CD4-positive, alpha-beta T cell treated with Interleukin-17A for 1 hour (primary cell): ENCODE data around the gene RCOR1.

ENCODE experiments used
- DNase-seq: peaks from one replicate; pipeline ENCODE4 v3.0.0-alpha.2; 2020

RCOR1 gene

GRCh38 chr14:102729268-102729667 lies 136.8 kb downstream of the RCOR1 start:
- DNase-seq = no peak

DNA sequence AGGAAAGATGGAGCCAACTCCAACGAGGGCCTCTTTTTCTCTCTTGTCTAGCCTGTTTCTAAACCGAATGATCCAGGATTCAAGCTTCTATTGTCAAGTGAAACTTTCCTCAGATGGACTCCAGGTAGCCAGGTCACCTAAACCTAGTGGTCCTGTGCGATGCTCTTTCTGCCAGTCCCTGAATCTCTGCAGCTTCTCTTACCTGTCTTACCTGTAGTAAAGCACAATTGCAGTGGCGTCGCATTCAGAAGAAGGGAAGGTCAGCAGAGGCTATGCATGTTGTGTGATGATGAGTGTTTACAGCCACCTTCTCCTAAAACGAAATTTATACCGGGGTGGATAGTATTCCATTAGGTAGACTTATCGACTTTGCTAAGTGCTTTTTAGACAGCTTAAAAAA lies 137.4 kb downstream of the RCOR1 start:
- DNase-seq = no peak

DNA sequence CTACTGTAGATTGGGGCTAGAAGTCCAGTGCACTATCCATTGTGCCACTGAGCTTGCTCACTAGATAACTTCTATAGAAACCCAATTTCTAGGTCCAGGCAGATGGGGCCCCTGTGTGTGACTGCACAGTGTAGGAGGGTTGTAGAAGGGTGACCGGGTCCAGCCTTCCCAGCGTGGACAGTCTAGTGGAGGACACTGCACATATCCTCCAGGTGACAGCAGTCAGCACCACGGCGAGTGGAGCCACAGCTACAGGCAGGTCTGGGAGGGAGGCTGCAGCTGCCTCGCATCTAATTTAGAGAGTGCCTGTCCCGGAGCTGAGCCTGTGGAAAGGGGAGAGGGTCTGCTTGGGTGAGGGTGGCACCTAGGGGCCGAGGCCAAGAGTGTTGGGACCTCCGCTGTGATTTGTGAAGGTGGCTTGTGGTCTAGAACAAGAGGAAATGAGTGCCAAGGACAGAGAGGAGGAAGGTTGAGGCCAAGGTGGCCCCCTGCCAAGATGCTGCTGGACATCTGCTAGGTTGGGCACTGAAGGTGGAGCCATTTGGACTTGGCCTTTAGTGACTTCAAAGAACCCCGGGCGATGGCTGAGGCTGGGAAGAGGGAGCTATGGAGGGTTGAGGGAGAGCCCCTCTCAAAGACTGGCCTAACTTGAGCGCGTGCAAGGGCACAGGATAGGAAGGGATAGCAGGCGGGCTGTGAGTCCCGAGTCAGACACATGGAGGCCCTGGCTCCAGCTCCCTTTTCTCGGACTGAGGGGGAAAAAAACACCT lies 138.8 kb downstream of the RCOR1 start:
- no peak for DNase-seq

DNA sequence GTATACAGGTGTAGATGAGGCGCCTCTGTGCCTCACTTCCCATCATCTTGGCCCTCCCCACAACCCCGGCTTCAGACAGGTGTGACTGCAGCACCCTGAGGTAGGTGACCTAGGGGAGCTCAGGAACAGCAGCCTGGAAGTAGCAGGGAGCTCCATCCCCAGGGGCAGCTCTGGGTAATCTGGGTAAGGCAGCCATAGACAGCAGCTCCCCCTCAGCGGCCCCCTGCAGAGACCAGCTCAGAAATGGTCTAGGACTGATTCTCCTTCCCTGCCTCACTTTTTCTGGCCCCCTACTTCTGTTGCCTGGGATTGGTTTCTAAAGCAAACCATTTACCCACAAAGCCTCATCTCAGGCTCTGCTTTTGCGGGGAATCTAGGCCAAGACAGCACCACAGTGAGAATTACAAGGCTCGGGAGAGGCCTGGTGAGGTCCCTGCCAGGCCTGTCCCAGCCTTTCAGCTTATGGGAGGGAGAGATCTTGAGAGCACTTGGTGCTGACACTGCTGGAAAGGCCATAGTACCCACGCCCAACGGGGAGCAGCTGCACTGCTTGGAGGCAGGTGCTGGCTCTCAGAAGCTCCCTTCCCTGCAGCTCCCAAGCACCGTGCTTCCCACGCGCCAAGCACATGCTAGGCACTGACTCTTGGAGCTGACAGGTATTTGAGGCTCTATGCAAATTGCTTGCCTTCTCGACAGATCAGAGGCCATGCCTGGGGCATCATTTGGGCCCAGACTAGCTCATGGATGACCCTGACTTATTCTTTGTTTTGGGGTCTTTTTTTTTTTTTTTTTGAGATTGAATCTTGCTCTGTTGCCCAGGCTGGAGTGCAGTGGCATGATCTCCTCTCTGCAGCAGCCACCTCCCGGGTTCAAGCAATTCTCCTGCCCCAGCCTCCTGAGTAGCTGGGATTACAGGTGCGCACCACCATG lies 139.7 kb downstream of the RCOR1 start:
- no peak for DNase-seq

DNA sequence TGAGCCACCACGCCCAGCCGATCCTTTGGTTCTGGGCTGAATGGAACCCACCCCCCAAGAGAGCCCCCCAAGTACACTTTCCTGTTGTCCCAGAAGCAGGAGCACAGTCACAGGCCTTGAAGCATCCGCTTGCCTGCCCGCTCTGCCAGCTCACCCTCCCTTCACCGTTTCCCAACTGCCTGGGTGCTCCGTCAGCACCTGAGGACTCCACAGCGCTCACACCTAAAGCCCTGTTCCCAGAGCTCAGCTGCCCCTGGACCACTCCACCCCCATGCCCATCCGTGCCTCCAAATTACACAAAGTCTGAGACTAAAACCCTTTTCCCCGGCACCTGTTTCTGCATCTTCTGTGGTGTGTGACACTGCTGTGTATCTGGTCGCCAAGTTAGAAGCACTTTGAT lies 140.5 kb downstream of the RCOR1 start:
- DNase-seq = no peak

- no peak for DNase-seq
Measured at GRCh38 chr14:102733326-102733725, 140.9 kb downstream of the RCOR1 start.

- DNase-seq = no peak
Measured at GRCh38 chr14:102734436-102734835, 142.0 kb downstream of the RCOR1 start.

GRCh38 chr14:102736956-102737355 lies 144.5 kb downstream of the RCOR1 start:
- no peak for DNase-seq

- DNase-seq = no peak
Measured at GRCh38 chr14:102737402-102738372, 145.2 kb downstream of the RCOR1 start.

GRCh38 chr14:102738373-102739189 lies 146.1 kb downstream of the RCOR1 start:
- no peak for DNase-seq

GRCh38 chr14:102739190-102739469 lies 146.7 kb downstream of the RCOR1 start:
- no peak for DNase-seq

DNA sequence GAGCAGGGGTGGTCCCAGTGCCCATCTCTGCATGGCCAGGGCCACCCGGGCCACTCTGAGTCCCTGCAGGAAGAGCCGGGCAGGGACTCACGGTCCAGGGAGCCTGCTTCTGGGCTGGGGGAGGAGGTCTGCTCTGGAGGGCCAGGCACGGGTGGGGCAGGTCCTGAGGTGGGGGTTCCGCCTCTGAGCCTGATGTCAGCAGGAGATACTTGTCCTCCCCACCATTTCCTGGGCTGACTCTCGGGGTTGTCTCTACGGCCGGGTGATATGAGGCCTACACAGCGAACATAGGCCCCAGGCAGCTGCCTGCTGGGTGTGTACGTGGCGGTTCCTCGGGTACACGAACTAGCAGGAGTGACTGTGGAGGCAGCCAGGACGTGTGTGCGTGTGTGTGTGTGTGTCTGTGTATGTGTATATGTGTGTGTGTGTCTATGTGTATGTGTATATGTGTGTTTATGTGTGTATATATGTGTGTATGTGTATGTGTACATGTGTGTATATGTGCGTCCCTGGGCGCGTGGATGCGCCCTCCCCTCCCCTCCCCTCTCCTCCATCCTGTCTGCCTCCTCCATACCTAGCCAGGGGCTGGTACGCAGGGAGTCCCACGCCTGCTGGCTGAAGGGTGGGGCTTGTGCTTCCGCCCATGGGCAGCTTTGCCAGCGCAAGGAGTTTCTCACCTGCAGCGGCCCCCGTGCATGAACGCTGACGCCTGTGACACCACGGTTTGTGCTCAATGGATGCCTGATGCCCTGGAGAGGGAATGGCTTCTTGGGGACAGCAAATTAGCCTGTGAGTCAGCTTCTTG lies 154.4 kb downstream of the RCOR1 start:
- DNase-seq = no peak

GRCh38 chr14:102748806-102749205 lies 156.4 kb downstream of the RCOR1 start:
- DNase-seq = no peak

GRCh38 chr14:102749393-102750305 lies 157.2 kb downstream of the RCOR1 start:
- DNase-seq = no peak

- no peak for DNase-seq
Measured at GRCh38 chr14:102750376-102750775, 157.9 kb downstream of the RCOR1 start.

DNA sequence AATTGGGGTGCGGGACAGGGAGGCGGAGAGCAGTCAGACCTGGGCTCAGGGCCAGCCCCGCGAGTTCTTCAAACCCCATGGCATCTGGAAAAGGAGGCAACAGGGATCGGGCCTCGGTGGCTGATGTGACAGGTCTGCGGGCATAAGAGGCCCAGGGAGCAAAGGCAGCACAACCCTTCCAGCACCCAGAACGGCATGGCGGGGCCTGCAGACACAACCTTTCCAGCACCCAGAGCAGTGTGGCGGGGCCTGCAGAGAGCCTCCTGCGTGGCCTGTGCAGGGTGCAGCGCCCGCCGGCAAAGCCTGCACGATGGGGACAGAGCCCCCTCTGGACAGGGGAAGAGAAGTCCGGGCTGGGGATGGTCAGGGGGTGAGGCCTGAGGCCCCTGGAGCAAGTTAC lies 158.6 kb downstream of the RCOR1 start:
- DNase-seq = no peak

DNA sequence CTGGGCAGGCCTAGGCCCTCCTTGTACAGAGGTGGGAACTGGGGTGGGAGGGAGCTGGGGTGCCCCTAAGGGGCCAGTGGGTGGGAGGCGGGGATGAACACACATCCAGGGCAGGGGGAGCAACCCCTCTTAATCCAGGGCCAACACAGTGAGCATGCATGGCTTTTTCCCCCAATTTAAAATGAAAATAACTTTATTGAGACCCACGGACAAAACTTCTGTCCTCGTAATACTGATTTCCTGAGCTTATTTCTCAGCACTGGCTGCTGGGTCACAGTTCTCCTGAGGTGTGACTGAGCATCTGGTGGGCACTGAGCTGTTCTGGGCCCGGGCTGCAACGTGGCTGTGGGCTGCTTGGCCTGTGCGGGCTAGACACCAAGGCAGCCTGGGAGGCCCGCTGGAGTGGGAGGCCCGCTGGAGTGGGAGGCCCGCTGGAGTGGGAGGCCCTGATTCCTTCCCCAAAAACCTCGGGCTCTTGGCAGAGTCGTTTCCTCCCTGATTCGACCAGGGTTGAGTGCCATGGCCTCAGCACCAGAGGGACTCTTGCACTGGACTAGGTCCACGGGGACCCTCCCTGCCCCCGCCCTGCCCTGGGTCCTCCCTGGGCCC lies 159.9 kb downstream of the RCOR1 start:
- DNase-seq = no peak

- no peak for DNase-seq
Measured at GRCh38 chr14:102754370-102755262, 162.2 kb downstream of the RCOR1 start.

- no peak for DNase-seq
Measured at GRCh38 chr14:102757646-102758045, 165.2 kb downstream of the RCOR1 start.
